HepG2 (cell line): ENCODE measurements around the gene STRBP. TPM values are rescaled to one million over a fixed set of nuclear protein-coding genes. Genes with fewer than 3 reads are reported as not detected.

ENCODE experiments used
- ARNTL ChIP-seq: sonication (generic); formaldehyde crosslinking; IDR thresholded peaks from 2 replicates; pipeline ENCODE4 v1.4.0; 2020; ENCODE audit warnings: mild to moderate bottlenecking, missing genetic modification reagents
- ATAD3A ChIP-seq: sonication (generic); formaldehyde crosslinking; IDR thresholded peaks from 2 replicates; pipeline ENCODE4 v1.4.0; 2020; ENCODE audit warnings: missing genetic modification reagents
- BHLHE40 ChIP-seq: IDR thresholded peaks from 2 replicates; pipeline ENCODE4 v1.6.1; 2011; ENCODE audit warnings: low read length, improper control_type of control experiment
- DMTF1 ChIP-seq: sonication (generic); formaldehyde crosslinking; IDR thresholded peaks from 2 replicates; pipeline ENCODE4 v1.4.0; 2020; ENCODE audit warnings: mild to moderate bottlenecking, missing genetic modification reagents
- FOSL2 ChIP-seq: sonication (generic); formaldehyde crosslinking; IDR thresholded peaks from 2 replicates; pipeline ENCODE4 v1.4.0; 2020; ENCODE audit warnings: missing genetic modification reagents
- HDAC1 ChIP-seq: sonication (generic); formaldehyde crosslinking; IDR thresholded peaks from 2 replicates; pipeline ENCODE4 v1.5.1; 2020; ENCODE audit warnings: mild to moderate bottlenecking, missing genetic modification reagents
- HINFP ChIP-seq: sonication (generic); formaldehyde crosslinking; IDR thresholded peaks from 2 replicates; pipeline ENCODE4 v1.4.0; 2020; ENCODE audit warnings: low read depth, mild to moderate bottlenecking, missing genetic modification reagents
- IRF2 ChIP-seq: IDR thresholded peaks from 2 replicates; pipeline ENCODE4 v1.6.1; 2018; ENCODE audit warnings: missing genetic modification reagents, missing compliant biosample characterization
- KDM5B ChIP-seq: sonication (generic); formaldehyde crosslinking; IDR thresholded peaks from 2 replicates; pipeline ENCODE4 v1.4.0; 2020; ENCODE audit warnings: missing genetic modification reagents, mild to moderate bottlenecking, borderline replicate concordance
- LBX2 ChIP-seq: sonication (generic); formaldehyde crosslinking; IDR thresholded peaks from 2 replicates; pipeline ENCODE4 v1.5.0; 2020; ENCODE audit warnings: missing genetic modification reagents, mild to moderate bottlenecking, borderline replicate concordance
- MAX ChIP-seq: IDR thresholded peaks from 2 replicates; pipeline ENCODE4 v1.6.1; 2012; ENCODE audit warnings: inconsistent platforms
- SALL1 ChIP-seq: sonication (generic); formaldehyde crosslinking; IDR thresholded peaks from 2 replicates; pipeline ENCODE4 v1.8.0; 2022; ENCODE audit warnings: mild to moderate bottlenecking, missing genetic modification reagents
- SKIL ChIP-seq: sonication (generic); formaldehyde crosslinking; IDR thresholded peaks from 2 replicates; pipeline ENCODE4 v1.8.0; 2022; ENCODE audit warnings: missing genetic modification reagents, mild to moderate bottlenecking, moderate library complexity, borderline replicate concordance
- TFAP4 ChIP-seq: sonication (generic); IDR thresholded peaks from 2 replicates; pipeline ENCODE4 v1.6.1; 2016; ENCODE audit warnings: low read depth, borderline replicate concordance
- ZBTB7A ChIP-seq: sonication (generic); formaldehyde crosslinking; IDR thresholded peaks from 2 replicates; pipeline ENCODE4 v1.8.0; 2022; ENCODE audit warnings: mild to moderate bottlenecking, missing genetic modification reagents
- ZNF207 ChIP-seq: fragments of 450-650 bp; IDR thresholded peaks from 2 replicates; pipeline ENCODE4 v1.6.1; 2016; ENCODE audit warnings: antibody characterized with exemption, borderline replicate concordance
- ZNF331 ChIP-seq: sonication (generic); formaldehyde crosslinking; IDR thresholded peaks from 2 replicates; pipeline ENCODE4 v1.4.0; 2020; ENCODE audit warnings: missing genetic modification reagents
- ZNF607 ChIP-seq: sonication (generic); formaldehyde crosslinking; IDR thresholded peaks from 2 replicates; pipeline ENCODE4 v1.5.1; 2020; ENCODE audit warnings: missing genetic modification reagents, mild to moderate bottlenecking, borderline replicate concordance
- ZNF660 ChIP-seq: sonication (generic); formaldehyde crosslinking; IDR thresholded peaks from 2 replicates; pipeline ENCODE4 v1.5.1; 2020; ENCODE audit warnings: mild to moderate bottlenecking, low read depth, missing genetic modification reagents, borderline replicate concordance
- ZNF703 ChIP-seq: sonication (generic); formaldehyde crosslinking; IDR thresholded peaks from 2 replicates; pipeline ENCODE4 v1.5.1; 2020; ENCODE audit warnings: missing genetic modification reagents, mild to moderate bottlenecking, moderate library complexity, borderline replicate concordance
- ZNF772 ChIP-seq: sonication (generic); formaldehyde crosslinking; IDR thresholded peaks from 2 replicates; pipeline ENCODE4 v1.5.0; 2020; ENCODE audit warnings: mild to moderate bottlenecking, missing genetic modification reagents
- ZNF878 ChIP-seq: sonication (generic); formaldehyde crosslinking; IDR thresholded peaks from 2 replicates; pipeline ENCODE4 v1.8.1; 2023; ENCODE audit warnings: mild to moderate bottlenecking, missing genetic modification reagents, moderate library complexity
- polyA plus RNA-seq, 8 experiments: library from polyadenylated mRNA; depleted of rRNA in 3 of 8; stranded (reverse) in 7 of 8; unstranded in 1 of 8; fragments of >200 nt; fragmentation: Illumina TruSeq in 4 of 8; extraction: Trizol in 4 of 8; gene quantifications; 2 replicates each; pipeline versions ENCODE4 v1.2.1 to v1.2.3, GENCODE V29; 2011 to 2016; ENCODE audit warnings: low read depth in 4 of 8, missing spikeins in 1 of 8, mixed read lengths in 1 of 8; ENCODE audit not compliant: insufficient read depth in 1 of 8
- total RNA-seq, 5 experiments: library from RNA; depleted of rRNA; stranded (reverse); fragments of >200 nt; fragmentation: Illumina TruSeq; extraction: Trizol; gene quantifications; 2 replicates each; pipeline ENCODE4 v1.2.3, GENCODE V29; 2016; ENCODE audit warnings: low read depth in 1 of 5

Gene STRBP
- total and polyA plus RNA-seq, 2 of the 13 experiments (the other 11 are each of a cell fraction or from before 2014, with no cell fraction given) = 14.5 to 38.5 TPM

- TF ChIP-seq MAX = peak; percentile 87
- TF ChIP-seq SKIL (CRISPR knock-in tag) = no peak
- peak; percentile 71 for TF ChIP-seq FOSL2 (CRISPR knock-in tag)
- TF ChIP-seq ZNF207 = no peak
- TF ChIP-seq ZNF703 (CRISPR knock-in tag) = no peak
- no peak; the same call in 1 of the 2 replicates for TF ChIP-seq KDM5B (CRISPR knock-in tag)
- peak; percentile 81; the same call in 1 of the 2 replicates for TF ChIP-seq ZNF331
- TF ChIP-seq BHLHE40 = peak; percentile 87
- no peak for TF ChIP-seq ZNF607 (CRISPR knock-in tag)
- no peak for TF ChIP-seq ATAD3A
- peak; percentile 43; the same call in 1 of the 2 replicates for TF ChIP-seq TFAP4
- no peak for TF ChIP-seq DMTF1 (CRISPR knock-in tag)
- 0 out of 2 replicates have a peak, but pooled peaks have one; percentile 27 for TF ChIP-seq HINFP (CRISPR knock-in tag)
- no peak for TF ChIP-seq ZBTB7A
- no peak for TF ChIP-seq LBX2 (CRISPR knock-in tag)
- TF ChIP-seq ARNTL = 0 out of 2 replicates have a peak, but pooled peaks have one; percentile 45
- TF ChIP-seq IRF2 (CRISPR knock-in tag) = 0 out of 2 replicates have a peak, but pooled peaks have one; percentile 27
- peak; percentile 53; the same call in 1 of the 2 replicates for TF ChIP-seq HDAC1 (CRISPR knock-in tag)
- peak; percentile 94 for TF ChIP-seq SALL1 (CRISPR knock-in tag)
- no peak for TF ChIP-seq ZNF878 (CRISPR knock-in tag)
- no peak for TF ChIP-seq ZNF660 (CRISPR knock-in tag)
- no peak for TF ChIP-seq ZNF772
These were observed 158.7 kb downstream of the STRBP start (continued) for GRCh38 chr9:123109540-123110279.
